ENCODE results near the gene GOLGA6L25.
A peak's percentile ranks its signal among the peaks of the same experiment; 100 is the strongest.
"Not testable (repeated sequence)": the region's sequence is repeated elsewhere in the genome, so short reads cannot be mapped to it uniquely, and the experiment has no call there.

Gene GOLGA6L25, protein sequence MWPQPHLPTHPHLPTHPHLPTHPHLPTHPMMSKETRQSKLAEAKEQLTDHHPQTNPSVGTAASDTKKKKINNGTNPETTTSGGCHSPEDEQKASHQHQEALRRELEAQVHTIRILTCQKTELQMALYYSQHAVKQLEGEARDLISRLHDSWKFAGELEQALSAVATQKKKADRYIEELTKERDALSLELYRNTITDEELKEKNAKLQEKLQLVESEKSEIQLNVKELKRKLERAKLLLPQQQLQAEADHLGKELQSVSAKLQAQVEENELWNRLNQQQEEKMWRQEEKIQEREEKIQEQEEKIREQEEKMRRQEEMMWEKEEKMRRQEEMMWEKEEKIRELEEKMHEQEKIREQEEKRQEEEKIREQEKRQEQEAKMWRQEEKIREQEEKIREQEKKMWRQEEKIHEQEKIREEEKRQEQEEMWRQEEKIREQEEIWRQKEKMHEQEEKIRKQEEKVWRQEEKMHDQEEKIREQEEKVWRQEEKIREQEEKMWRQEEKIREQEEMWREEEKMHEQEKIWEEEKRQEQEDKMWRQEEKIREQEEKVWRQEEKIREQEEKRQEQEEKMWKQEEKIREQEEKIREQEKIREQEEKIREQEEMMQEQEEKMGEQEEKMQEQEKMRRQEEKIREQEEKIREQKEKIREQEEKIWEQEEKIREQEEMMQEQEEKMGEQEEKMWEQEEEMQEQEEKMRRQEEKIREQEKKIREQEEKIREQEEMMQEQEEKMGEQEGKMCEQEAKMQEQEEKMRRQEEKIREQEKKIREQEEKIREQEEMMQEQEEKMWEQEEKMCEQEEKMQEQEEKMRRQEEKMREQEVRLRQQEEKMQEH

DNA sequence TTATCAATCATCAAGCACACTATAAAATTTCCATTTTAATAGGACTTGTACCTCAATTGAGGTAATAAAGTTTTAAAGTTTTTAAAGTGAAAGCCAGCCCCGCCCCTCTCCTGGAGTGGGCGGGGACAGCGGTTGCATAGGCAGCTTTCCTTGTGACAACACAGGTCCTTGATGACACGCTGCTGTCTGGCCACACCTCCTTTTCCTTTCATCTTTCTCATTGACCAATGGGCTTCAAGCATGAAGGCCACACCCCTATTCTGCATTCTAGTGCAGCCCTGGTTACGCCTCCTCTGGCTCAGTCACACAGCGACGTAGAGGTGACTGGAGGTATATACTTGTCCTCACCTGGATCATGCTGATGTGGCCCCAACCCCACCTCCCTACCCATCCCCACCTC is at the start of gene GOLGA6L25:
Gene GOLGA6L25 (plus strand): TSS at position 301 of the 400 bp plus-strand sequence. CDS start 61 bp downstream, at position 362.
- H3K4me3 ChIP-seq (ENCODE audit: low read length) = not testable (repeated sequence)

DNA sequence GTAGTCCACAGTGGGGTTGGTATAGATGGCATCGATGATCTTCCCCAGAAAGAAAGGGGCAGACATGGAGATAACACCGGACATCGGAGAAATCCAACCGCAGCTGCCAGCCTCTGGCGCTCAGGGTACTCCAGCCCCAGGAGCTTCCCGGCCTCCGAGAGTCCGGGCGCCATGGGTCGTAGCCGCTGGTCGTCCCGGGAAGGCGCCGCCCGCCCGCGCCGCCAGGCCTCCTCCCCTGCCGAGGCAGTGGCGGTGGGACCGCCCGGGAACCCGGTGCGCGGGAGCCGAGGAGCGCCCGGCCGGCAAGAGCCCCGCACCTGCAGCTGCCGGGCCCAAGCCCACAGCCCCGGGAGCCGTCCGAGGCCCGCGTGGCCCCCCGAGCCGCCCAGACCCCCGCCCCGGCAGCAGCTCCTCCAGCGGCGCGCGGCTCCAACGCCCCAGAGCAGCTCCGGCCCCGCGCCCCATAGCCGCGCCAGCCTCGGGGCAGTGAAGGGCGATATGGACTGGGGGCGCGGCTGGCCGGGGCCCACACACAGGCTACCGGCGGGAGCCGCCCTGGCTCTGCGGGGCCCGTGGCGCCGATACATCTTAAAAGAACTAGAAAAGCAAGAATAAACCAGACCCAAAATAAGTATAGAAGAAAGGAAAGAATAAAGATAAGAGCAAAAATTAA is 45.0 kb upstream of the GOLGA6L25 start:
- H3K4me3 ChIP-seq (ENCODE audit: low read length) = not testable (repeated sequence)

DNA sequence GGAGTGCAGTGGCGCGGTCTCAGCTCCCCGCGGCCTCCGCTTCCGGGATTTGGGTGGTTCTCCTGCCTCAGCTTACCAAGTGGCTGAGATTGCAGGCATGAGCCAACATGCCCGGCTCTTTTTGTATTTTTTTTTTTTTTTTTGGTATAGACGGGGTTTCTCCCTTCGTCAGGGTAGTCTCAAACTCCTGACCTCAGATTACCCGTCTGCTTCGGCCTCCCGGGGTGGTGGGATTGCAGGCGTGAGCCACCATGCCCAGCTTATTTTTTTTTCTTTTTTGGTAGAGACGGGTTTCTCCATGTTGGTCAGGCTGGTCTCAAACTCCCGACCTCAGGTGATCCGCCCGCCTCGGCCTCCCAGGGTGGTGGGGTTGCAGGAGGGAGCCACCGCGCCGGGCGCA is 39.2 kb upstream of the GOLGA6L25 start:
- not testable (repeated sequence) for H3K4me3 ChIP-seq (ENCODE audit: low read length)

DNA sequence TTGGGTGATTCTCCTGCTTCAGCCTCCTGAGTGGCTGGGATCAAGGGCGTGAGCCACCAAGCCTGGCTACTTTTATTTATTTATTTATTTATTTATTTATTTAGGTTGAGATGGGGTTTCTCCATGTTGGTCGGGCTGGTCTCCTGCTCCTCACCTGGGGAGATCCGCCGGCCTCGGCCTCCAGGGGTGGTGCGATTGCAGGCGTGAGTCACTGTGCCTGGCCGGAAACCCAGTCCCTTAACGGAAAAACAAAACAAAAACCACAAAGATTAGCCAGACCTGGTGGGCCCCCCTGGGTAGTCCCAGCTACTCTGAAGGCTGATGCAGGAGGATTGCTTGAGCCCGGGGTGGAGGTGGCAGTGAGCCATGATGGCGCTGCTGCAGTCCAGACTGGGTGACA is 38.2 kb upstream of the GOLGA6L25 start:
- not testable (repeated sequence) for H3K4me3 ChIP-seq (ENCODE audit: low read length)

DNA sequence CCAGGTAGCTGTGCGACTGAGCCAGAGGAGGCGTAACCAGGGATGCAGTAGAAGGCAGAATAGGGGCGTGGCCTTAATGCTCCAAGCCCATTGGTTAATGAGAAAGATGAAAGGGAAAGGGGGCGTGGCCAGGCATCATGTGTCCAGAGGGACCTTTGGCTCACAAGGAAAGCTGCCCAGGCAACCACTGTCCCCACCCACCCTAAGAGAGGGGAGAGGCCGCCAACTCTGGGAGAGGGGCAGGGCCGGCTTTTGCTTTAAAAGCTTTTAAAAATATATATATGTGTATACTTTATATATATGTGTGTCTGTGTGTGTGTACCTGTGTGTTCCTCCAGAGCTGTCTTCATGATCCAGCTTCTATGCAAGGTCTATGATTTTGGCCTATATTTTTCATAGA is 20.4 kb upstream of the GOLGA6L25 start, which contains the start of gene GOLGA8G:
Gene GOLGA8G (minus strand): TSS at position 18 of the 400 bp plus-strand sequence. CDS start 62 bp downstream, outside the sequence.
- not testable (repeated sequence) for H3K4me3 ChIP-seq (ENCODE audit: low read length)

DNA sequence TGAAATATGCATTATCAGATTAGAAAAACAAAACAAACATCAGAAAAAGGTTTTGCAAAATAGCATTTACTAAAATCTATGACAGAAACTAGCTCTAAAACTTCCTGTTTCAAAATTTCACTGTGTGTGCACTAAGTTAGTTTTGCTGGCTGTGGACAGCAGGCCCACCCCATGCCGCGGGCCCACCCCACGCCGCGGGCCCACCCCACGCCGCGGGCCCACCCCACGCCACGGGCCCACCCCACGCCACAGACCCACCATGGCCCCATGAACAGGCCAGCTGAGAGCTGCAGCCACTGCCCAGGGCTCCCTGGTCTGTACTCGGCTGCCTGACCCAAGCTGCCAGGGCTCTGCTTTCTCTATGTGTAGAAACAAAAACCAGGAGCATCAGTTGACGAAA is 20.0 kb downstream of the GOLGA6L25 start:
- not testable (repeated sequence) for H3K4me3 ChIP-seq (ENCODE audit: low read length)

DNA sequence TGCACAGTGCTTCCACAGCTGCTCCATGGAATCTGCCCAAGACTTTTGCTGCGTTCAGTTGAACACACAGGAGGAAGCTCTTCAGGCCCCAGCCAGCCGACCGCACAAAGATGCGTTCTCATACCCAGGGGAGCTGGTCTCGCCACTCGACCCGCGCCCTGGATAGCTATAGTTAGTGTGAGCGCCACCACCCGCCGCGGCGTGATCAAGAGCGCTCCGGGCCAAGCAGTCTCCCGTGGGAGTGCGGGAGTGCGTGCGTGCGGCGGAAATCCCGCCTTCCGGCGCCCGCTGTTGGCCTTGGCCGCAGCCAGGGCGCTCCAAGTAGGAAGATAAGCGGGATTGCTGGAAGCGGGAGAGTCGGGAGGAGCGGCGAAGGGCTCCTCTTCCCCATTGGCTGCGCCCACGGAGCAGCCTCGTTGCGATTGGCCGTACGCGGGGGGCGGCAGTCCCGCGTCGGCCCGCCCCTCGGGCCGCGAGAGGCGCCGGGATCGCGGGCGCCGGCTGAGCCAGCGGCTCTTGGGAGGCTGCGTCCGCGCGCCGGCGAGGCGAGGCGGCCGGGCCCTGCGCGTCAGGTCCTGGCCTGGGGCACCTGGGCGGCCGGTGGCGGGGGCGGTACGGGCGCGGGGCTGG is 35.7 kb downstream of the GOLGA6L25 start:
- H3K4me3 ChIP-seq (ENCODE audit: low read length) = peak overlapping the region; percentile 39; the same call in 1 of the 2 replicates

DNA sequence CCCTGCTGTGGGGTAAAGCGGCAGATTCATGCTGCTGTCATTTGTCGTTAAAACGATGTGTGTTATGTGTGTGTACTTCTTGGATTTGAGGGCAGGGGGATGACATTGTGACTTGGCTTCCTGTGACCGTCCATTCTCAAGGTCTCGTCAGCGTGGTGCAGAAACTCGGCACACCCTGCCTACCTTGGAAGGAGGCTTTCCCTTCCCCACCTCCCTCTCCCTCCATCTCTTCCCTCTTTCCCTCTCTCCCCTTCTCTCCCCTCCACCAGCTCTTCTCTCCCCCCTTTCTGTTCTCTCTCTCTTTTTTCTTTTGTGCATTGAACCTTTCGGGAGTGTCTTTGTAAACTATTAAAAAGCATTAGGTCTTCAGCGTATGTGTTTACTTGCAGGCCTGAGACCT is 36.4 kb downstream of the GOLGA6L25 start:
- peak overlapping the region; percentile 71 for H3K4me3 ChIP-seq (ENCODE audit: low read length)

DNA sequence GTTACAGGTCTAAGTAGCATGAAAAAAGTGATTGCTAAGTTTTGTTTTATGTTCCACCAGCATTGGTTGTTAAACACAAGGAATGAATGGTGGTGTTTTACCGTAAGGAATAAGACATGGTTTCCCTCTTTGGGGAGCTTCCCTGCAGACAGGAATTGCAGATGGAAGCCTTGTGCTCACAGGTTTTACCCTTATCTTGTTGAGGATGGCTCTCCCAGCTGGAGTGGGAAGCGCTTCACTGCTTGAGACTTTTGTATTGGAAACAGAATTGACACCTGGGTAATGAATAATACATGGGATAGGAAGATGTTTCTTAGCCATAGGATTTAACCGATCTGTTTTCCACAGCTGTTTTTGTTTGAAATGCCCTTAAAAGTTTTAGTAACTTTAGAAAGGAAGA is 39.0 kb downstream of the GOLGA6L25 start:
- H3K4me3 ChIP-seq (ENCODE audit: low read length) = not testable (repeated sequence)

DNA sequence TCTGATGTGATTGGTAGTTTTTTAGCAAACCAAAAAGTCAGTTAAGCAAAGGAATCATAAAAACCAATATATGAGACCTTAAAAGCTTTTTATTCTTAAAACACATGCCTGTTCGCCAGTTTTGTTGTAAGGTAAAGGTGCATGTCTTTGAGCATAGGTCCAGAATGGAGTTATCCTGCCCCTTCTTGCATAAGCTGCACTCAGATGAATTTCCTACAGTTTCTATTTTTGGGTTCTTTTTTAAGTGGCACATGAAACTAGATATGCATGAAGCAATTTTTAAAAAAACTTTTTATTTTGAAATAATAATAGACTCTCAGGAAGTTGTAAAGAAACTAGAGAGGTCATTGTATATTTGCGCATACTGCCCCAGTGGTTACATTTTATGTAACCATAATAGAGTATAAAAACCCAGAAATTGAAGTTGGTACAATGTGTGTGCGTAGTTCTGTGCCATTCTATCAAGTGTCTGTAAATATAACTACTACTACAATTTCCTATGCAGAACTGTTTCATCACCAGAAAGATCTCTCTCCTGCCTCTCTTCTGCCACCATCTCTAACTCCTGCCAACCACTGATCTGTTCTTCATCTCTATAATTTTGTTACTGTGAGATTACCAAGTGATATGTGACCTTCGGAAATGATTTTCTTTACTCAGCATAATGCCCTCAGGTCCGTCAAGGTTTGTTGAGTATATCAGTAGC is 40.2 kb downstream of the GOLGA6L25 start:
- not testable (repeated sequence) for H3K4me3 ChIP-seq (ENCODE audit: low read length)

DNA sequence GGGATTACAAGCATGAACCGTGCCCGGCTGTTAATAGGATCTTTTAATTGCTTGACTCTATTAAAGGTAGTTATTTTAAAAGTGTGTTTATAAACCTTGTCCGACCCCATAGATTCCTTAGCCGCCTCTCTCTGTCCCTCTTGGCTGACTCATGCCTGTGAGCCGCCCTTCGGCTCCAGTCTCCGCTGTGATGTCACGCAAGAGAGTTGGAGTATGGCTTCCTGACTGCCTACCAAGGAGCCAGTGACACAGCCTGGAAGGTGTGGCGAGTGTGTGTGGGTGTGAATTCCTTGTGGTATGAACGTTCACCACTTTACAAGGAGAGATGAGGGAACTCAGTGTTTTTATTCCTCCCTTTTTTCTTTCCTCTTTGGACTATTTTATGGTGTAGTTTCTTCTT is 44.1 kb downstream of the GOLGA6L25 start:
- H3K4me3 ChIP-seq (ENCODE audit: low read length) = not testable (repeated sequence)

DNA sequence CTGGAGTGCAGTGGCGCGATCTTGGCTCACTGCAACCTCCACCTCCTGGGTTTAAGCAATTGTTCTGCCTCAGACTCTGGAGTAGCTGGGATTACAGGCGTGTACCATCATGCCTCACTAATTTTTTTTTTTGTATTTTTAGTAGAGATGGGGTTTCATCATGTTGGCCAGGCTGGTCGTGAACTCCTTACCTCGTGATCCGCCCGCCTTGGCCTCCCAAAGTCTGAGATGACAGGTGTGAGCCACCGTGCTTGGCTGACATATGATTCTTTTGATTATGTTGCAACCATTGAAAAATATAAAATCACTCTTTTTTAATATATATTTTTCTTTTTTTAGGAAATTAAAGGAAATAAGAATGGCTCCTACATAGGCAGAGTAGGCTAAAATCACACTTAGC is 44.8 kb downstream of the GOLGA6L25 start:
- not testable (repeated sequence) for H3K4me3 ChIP-seq (ENCODE audit: low read length)

DNA sequence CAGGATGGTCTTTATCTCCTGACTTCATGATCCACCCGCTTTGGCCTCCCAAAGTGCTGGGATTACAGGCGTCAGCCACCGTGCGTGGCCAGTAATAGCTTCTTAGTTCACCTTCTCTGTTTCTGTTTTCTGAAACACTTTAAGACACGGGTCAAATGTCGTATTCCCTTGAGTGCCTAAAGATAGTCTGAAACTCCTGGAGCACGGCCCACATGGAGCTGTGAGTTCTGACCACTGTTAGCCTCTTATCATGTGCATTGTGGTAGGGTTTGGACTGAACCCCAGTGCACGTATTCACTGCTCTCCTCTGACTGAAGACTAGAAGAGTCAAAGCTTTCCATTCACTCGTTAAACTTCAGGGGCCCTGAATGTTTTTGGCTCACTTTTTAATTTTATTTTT is 48.8 kb downstream of the GOLGA6L25 start:
- not testable (repeated sequence) for H3K4me3 ChIP-seq (ENCODE audit: low read length)

Data from GM08714 (cell line).